Eye (tissue), 1 donor: Measurements from ENCODE around the gene WNT6.
A peak's percentile ranks its signal among the peaks of the same experiment; 100 is the strongest.

Experiments used
- DNase-seq: peaks from one replicate; pipeline ENCODE4 v3.0.0-alpha.2; 2015

Gene WNT6

DNA sequence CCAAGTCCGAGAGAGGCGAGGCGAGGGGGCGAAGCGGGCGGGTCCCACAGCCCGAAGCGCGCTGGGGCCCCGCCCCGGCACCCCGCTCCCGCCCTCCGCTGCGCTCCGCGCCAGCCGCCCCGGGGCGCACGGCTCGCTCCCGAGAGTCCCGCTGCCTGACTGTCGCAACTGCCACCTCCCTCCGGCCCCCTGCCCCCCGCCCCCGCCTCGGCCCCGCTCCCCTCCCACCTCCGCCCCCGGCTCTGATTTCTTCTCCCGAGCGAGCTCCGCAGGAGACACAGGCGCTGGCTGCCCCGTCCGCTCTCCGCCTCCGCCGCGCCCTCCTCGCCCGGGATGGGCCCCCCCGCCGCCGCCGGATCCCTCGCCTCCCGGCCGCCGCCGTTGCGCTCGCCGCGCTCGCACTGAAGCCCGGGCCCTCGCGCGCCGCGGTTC is at the start of gene WNT6:
Gene WNT6 (plus strand): TSS at position 250 of the 432 bp plus-strand sequence. CDS start 233 bp downstream, outside the sequence.
- peak; percentile 54 for DNase-seq

GRCh38 chr2:218810256-218810655 is 49.3 kb upstream of the WNT6 start:
- DNase-seq, result no peak

DNA sequence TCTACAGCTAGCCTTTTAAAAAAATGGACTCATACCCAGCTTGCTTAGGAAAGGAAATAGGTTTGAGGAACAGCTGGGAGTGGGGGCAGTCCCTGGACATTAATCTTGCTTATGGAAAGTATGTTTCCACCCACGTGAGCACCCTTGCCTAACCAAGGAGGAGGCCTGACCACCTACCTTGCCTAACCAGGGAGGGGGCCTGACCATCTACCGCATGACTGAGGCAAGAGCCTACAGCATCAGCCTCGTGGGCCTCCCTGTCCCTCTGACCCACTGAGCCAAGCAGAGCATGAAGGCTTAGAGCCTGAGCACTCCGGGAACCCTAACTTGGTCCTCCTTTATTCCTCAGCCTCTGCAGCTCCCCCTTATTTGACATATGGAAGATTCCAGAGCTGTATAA is 48.2 kb upstream of the WNT6 start:
- DNase-seq, result no peak

DNA sequence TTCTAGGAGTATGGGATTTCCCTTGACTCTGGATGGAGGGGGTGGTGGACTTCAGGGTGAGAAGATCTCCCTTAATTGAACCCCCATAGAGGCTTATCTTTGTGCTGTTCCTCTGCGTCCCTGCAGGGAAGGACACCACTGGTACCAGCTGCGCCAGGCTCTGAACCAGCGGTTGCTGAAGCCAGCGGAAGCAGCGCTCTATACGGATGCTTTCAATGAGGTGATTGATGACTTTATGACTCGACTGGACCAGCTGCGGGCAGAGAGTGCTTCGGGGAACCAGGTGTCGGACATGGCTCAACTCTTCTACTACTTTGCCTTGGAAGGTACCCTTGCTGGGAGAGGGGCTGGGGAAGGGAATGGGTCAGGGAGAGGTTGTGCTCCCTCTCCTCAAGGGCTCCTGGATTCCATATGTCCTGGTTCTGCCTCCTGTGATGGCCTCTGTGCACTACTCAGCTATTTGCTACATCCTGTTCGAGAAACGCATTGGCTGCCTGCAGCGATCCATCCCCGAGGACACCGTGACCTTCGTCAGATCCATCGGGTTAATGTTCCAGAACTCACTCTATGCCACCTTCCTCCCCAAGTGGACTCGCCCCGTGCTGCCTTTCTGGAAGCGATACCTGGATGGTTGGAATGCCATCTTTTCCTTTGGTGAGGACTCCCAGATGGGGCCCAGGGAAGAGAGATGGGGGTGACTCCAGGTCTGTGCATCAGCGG is 47.3 kb upstream of the WNT6 start:
- DNase-seq, result no peak

DNA sequence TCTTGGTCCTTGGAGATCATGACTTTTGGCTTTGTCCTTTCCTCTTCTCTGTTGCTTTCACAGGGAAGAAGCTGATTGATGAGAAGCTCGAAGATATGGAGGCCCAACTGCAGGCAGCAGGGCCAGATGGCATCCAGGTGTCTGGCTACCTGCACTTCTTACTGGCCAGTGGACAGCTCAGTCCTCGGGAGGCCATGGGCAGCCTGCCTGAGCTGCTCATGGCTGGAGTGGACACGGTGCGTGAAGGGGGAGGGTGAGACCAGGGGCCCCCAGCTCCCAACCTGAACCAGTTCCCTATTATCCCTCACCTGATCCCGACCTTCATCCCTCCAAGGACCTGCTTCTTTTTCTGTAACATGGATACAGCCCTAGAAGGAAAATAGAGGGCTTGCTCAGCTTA is 46.7 kb upstream of the WNT6 start:
- no peak for DNase-seq

GRCh38 chr2:218813771-218814460 is 45.7 kb upstream of the WNT6 start:
- DNase-seq, result no peak

DNA sequence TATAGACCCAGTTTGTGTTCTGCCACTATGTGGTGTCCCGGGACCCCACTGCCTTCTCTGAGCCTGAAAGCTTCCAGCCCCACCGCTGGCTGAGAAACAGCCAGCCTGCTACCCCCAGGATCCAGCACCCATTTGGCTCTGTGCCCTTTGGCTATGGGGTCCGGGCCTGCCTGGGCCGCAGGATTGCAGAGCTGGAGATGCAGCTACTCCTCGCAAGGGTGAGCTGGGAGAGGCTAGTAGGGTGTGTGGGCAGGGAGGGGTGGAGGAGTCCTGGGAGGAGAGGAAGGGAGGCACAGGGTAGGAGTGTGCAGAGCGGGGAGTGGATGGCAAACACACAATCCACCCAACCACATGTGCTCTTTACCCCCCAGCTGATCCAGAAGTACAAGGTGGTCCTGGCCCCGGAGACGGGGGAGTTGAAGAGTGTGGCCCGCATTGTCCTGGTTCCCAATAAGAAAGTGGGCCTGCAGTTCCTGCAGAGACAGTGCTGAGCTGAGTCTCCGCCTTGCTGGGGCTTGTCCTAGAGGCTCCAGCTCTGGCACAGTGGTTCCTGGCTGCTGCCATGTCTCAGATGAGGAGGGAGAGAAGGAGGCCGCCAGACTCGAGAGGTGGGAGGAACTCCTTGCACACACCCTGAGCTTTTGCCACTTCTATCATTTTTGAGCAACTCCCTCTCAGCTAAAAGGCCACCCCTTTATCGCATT is 44.9 kb upstream of the WNT6 start:
- no peak for DNase-seq

- no peak for DNase-seq
These were observed 44.4 kb upstream of the WNT6 start for GRCh38 chr2:218815244-218815637.

DNA sequence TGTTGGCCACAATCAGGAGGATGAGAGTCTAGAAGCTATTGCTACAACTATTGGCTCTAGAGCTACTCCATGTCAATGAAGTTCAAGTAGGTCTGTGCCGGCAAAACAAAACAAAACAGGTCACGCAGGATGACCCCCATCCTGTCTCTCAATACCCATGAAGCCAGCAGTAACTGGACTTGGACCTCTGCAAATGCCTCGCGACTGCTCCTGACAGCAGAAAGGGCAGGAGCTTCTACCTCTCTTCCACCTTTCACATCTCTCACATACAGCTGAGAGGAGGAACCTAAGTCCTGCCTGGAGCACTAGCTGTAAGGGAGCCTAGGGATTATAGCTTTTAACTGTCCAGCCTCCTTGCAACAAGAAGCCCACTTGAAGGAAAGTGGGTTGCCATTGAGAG is 44.0 kb upstream of the WNT6 start:
- DNase-seq, result no peak

DNA sequence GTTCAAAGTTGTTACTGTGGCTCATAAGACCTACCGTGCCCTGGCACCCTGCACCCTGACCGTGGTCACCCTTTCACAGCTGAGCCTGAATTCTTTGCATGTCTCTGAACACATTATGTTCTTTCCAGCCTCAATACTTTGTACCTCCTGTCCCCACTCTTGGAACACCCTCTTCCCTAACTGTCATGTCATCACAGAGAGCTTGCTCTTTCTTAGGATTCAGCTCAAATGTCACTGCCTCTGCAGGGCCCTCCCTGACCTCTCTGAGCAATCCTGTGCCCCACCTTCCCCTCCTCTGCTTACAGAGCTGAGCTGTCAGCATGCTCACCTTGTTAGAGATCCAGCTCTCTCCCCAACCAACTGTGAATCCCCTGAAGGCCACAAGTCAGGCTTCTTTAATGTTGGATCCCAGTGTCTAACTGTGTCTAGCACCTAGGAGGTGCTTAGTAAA is 43.0 kb upstream of the WNT6 start:
- DNase-seq, result no peak

GRCh38 chr2:218819093-218819492 is 40.5 kb upstream of the WNT6 start:
- DNase-seq, result no peak

GRCh38 chr2:218820746-218821369 is 38.7 kb upstream of the WNT6 start:
- no peak for DNase-seq

GRCh38 chr2:218821605-218822211 is 37.9 kb upstream of the WNT6 start:
- no peak for DNase-seq

DNA sequence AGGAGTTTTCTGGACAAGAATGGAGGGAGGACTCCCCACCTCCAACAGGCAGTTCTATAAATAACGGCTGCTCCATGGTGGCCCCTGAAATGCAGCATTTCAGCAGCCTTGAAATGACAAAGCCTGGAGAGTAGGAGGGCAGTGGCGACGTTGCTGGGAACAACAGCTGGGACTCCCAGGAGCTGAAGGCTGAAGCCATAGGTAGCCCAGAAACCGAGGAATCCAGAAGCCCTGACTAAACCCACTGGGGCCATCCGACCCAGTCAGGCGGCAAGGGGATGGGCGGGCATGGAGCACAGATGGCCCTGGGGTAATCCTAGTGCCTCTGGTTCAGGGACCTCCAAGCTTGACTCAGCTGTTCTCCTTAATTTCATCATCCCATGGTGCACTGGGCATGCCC is 37.0 kb upstream of the WNT6 start:
- DNase-seq, result no peak

DNA sequence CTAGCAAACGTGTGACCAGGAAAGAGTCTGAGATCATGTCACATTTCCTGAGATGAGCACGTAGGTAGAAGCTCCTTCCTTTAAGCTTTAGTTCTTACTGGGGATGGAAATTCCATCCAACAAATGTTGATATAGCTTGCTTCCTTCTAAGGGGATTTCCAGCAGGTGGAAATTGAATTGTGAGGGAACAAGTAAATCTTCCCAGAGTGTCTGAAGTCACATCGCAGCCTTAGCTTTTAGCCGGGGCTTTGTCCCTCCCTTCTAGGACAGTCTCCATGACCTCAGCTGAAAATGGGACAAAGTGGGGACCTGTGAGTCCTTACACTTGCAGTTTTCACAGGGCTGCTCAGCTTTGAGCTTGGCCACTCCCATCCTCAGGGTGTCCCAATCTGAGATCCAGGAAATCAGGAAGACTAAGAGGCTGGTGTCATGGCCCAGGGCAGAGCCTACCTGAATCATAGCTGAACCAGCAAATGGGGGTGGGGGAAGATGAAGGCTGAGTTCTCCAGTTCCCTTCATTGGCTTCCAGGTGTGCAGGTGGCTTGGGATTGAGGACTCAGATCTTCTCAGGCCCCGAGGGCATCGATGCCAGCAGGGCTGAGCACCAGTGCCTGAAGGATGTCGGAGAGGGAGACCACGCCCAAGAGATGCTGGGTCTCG is 36.3 kb upstream of the WNT6 start:
- DNase-seq, result no peak

DNA sequence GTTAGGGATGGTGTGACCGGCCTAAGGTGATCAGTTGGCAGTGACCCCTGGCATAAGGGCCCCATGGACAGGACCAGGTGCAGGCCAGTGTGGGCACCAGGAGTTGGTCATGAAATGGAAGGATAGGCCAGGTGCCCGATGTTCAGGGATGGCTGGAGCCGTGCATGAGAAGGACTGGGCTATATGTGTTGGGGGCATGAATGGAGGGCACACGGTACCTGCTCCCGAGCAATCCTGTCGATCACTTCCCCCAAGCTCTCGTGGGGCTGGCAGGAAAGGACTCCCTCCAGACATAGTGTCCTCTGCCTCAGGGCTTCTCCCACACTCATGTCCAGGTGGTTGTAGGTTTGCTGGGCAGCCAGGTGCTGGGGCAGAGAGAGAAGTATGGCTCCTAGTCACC is 35.6 kb upstream of the WNT6 start:
- DNase-seq, result no peak

GRCh38 chr2:218826791-218827190 is 32.8 kb upstream of the WNT6 start:
- no peak for DNase-seq

- no peak for DNase-seq
These were observed 31.7 kb upstream of the WNT6 start for GRCh38 chr2:218827701-218828476.

GRCh38 chr2:218828477-218828778 is 31.2 kb upstream of the WNT6 start:
- no peak for DNase-seq

DNA sequence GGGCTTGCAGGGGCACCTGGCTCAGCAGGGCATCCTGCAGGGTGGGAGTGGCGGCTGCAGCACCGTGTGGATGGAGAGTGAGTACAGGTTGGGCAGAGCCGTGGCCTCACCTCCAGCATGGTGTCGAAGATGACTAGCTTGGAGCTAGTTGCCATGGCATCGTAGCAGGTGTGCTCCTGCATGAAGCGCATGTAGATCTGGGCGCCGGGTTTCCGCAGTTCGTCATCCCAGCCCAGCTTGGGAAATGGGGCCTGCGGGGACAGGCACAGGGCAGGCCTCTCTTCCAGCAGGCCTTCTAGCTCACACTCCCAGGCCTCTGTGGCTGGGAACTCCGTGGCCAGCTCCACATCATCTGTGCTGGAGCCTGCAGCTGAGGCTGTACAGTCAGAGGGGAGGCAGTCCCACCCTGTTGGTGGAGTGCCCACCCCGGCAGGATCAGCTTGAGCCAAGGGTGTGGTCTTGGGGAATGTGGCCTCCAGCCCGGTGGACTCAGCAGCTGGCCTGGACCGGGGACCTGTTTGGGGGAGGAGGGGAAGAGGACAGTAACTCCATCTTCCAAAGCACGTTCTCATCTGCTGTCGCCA is 29.6 kb upstream of the WNT6 start:
- no peak for DNase-seq

- DNase-seq, result no peak
These were observed 28.9 kb upstream of the WNT6 start for GRCh38 chr2:218830526-218831306.
